A673 (cell line): ENCODE measurements around the gene EPHB3. TPM values are rescaled to one million over a fixed set of nuclear protein-coding genes. Genes with fewer than 3 reads are reported as not detected.

Experiments
- BruUV-seq: library from RNA; stranded (reverse); fragments of 400-500 nt; replicated peaks from 2 replicates; lab custom pipeline; 2021; lab: Mats Ljungman, UMichigan
- CTCF ChIA-PET: fragments of 300-600 bp; sonication (Branson Sonifier 250); formaldehyde crosslinking; loops from one replicate; lab custom pipeline; 2022; ENCODE audit warnings: antibody characterized with exemption; lab: Charles Lee
- POLR2A ChIA-PET: fragments of 300-600 bp; sonication (Branson Sonifier 250); formaldehyde crosslinking; loops from one replicate; lab custom pipeline; 2022; ENCODE audit warnings: antibody characterized with exemption; ENCODE audit not compliant: low non-redundant PET; lab: Charles Lee
- DNase-seq: peaks from one replicate; pipeline ENCODE4 v3.0.0-alpha.2; 2015; ENCODE audit warnings: low spot score
- H3K27ac ChIP-seq: fragments of 200-600 bp; sonication (generic); 2 replicates; pipeline ENCODE4 v1.5.1; 2016; ENCODE audit warnings: mixed run types, low read depth, mild to moderate bottlenecking, mixed read lengths, antibody characterized with exemption, low read length; ENCODE audit not compliant: poor library complexity, severe bottlenecking
- H3K27me3 ChIP-seq: fragments of 200-600 bp; sonication (generic); replicated peaks from 2 replicates; pipeline ENCODE4 v1.6.1; 2017; ENCODE audit warnings: mixed run types, low read depth, mild to moderate bottlenecking, mixed read lengths, antibody characterized with exemption, low read length; ENCODE audit not compliant: insufficient read depth, poor library complexity
- H3K36me3 ChIP-seq: fragments of 200-600 bp; sonication (generic); 2 replicates; pipeline ENCODE4 v1.6.1; 2016; ENCODE audit warnings: mixed run types, mild to moderate bottlenecking, mixed read lengths, antibody characterized with exemption, low read length; ENCODE audit not compliant: insufficient read depth, poor library complexity, severe bottlenecking
- H3K4me1 ChIP-seq: fragments of 200-600 bp; sonication (generic); 2 replicates; pipeline ENCODE4 v1.6.1; 2017; ENCODE audit warnings: mixed run types, mild to moderate bottlenecking, mixed read lengths, antibody characterized with exemption, low read length; ENCODE audit not compliant: insufficient read depth, poor library complexity, severe bottlenecking
- H3K4me3 ChIP-seq: fragments of 200-600 bp; sonication (generic); 2 replicates; pipeline ENCODE4 v1.5.1; 2016; ENCODE audit warnings: low read depth, mixed run types, mild to moderate bottlenecking, mixed read lengths, low read length; ENCODE audit not compliant: poor library complexity, severe bottlenecking
- H3K9me3 ChIP-seq: fragments of 200-600 bp; sonication (generic); 2 replicates; pipeline ENCODE4 v1.6.1; 2016; ENCODE audit warnings: mixed run types, low read depth, mild to moderate bottlenecking, mixed read lengths, antibody characterized with exemption, low read length; ENCODE audit not compliant: poor library complexity, severe bottlenecking
- CTCF ChIP-seq: fragments of 300-800, 200-600 bp; sonication (generic); conservative IDR thresholded peaks from 2 replicates; pipeline ENCODE4 v1.5.1; 2017; ENCODE audit warnings: low read depth, mild to moderate bottlenecking, antibody characterized with exemption, low read length, moderate library complexity, mixed read lengths
- EZH2 ChIP-seq: fragments of 200-600 bp; sonication (generic); IDR thresholded peaks from 2 replicates; pipeline ENCODE4 v1.6.1; 2017; ENCODE audit warnings: borderline replicate concordance, low read depth, mild to moderate bottlenecking, mixed read lengths, antibody characterized with exemption, low read length; ENCODE audit not compliant: poor library complexity, severe bottlenecking
- intact Hi-C: fragments of 100-400 bp; cut with micrococcal nuclease; formaldehyde crosslinking; loops from one replicate; pipeline ENCODE4 v1.10.0; 2022; ENCODE audit not compliant: unreplicated experiment
- total RNA-seq: library from RNA; stranded (reverse); gene quantifications from 2 replicates; pipeline ENCODE4 v1.2.3, GENCODE V29; 2021

Gene EPHB3
- total RNA-seq, 1 experiment from 2014 or later: 15.6 TPM

GRCh38 chr3:184531626-184532280 is 29.8 kb upstream of the EPHB3 start:
- DNase-seq: no peak
- ChIA-PET POLR2A (no interaction called here), CTCF (no interaction called here)
- peaks cover 47% of the 10 kb centered on the region for H3K27me3 ChIP-seq
- TF ChIP-seq CTCF (no peak), EZH2 (no peak)
- H3K4me1 ChIP-seq: no peaks in the 10 kb centered on the region
- no peaks in the 10 kb centered on the region for H3K36me3 ChIP-seq
- no peak overlapping the region for H3K27ac ChIP-seq
- no peaks in the 10 kb centered on the region for H3K9me3 ChIP-seq
- intact Hi-C loops: no loop called here
- no peak overlapping the region for H3K4me3 ChIP-seq
- no TSS peak for BruUV-seq

DNA sequence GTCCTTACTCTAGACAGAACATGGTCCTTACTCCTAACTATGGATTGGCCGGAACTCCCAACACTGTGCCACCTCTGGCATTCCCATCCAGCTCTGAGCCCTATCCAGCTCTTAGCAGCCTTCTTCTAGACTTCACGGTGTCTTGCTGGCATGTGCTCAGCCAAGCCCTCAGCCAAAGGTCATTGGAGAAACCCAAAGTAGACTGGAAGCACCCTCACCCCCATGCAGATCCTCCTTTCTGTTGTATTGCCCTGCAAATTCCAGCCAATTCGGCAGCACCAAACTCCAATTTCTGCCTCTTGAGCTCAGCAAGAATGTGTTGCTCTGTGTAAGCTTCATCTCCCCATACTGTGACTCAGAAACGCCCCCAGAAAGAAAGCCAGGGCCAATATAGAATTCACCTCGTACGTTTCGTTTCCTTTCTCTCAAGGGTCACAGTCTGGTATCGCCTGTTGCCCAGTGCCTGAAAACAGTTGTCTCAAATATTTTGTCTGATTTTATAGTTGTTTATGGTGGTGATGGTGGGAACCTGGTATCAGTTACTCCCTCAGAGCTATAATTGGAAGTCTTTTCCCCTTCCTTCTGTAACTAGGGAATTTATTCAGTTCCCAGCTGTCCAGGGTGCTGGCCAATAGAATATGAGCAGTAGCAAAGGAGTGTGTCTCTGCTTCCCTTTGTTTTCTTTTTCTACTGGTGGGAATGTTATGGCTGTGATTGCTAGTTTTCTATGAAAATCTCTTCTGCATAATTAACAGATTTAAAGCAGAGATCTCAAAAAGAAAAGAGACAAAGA is 28.4 kb upstream of the EPHB3 start:
- H3K4me3 ChIP-seq: no peak overlapping the region
- H3K36me3 ChIP-seq: no peaks in the 10 kb centered on the region
- no peak for DNase-seq
- H3K27ac ChIP-seq: no peak overlapping the region
- intact Hi-C loops: no loop called here
- H3K9me3 ChIP-seq: no peaks in the 10 kb centered on the region
- ChIA-PET CTCF (no interaction called here), POLR2A (no interaction called here)
- no peaks in the 10 kb centered on the region for H3K4me1 ChIP-seq
- TF ChIP-seq CTCF (no peak), EZH2 (no peak)
- peaks cover 51% of the 10 kb centered on the region for H3K27me3 ChIP-seq
- no TSS peak for BruUV-seq

GRCh38 chr3:184537885-184538665 is 23.5 kb upstream of the EPHB3 start:
- peaks cover 28% of the 10 kb centered on the region for H3K27me3 ChIP-seq
- no peak for TF ChIP-seq CTCF
- no peak for TF ChIP-seq EZH2
- no peaks in the 10 kb centered on the region for H3K9me3 ChIP-seq
- intact Hi-C loops: no loop called here
- ChIA-PET POLR2A (no interaction called here), CTCF (interaction anchor here (1.4 kb wide), 1 partner anchor 24 kb away, joined by 6 read pairs; no protein-coding TSS in a partner anchor)
- no peak for DNase-seq
- no peaks in the 10 kb centered on the region for H3K4me1 ChIP-seq
- BruUV-seq: no TSS peak
- no peak overlapping the region for H3K27ac ChIP-seq
- H3K4me3 ChIP-seq: no peak overlapping the region
- no peaks in the 10 kb centered on the region for H3K36me3 ChIP-seq
